K562 (cell line): ENCODE results near the gene IL1F10.

Experiments used
- CTCF ChIP-seq, 3 experiments: IDR thresholded peaks in 2 of 3; conservative IDR thresholded peaks in 1 of 3; 2 replicates each; pipeline ENCODE4 v1.5.1; 2011 to 2012; ENCODE audit warnings: low read length in 3 of 3, mild to moderate bottlenecking in 3 of 3, control low read depth in 2 of 3, improper control_type of control experiment in 1 of 3, inconsistent platforms in 1 of 3, low read depth in 1 of 3, mixed read lengths in 1 of 3, moderate library complexity in 1 of 3; ENCODE audit not compliant: insufficient read depth in 2 of 3
- HNRNPLL ChIP-seq: fragments of 200-400 bp; formaldehyde crosslinking; IDR thresholded peaks from 2 replicates; pipeline ENCODE4 v1.6.1; 2017; ENCODE audit warnings: low read length, low read depth, mild to moderate bottlenecking; ENCODE audit not compliant: poor library complexity, severe bottlenecking
- POLR2A ChIP-seq: fragments of 450-650 bp; conservative IDR thresholded peaks from 2 replicates; pipeline ENCODE4 v1.6.1; 2016
- TCF7 ChIP-seq: sonication (generic); IDR thresholded peaks from 2 replicates; pipeline ENCODE4 v1.6.1; 2016; ENCODE audit warnings: antibody characterized with exemption, borderline replicate concordance
- ZZZ3 ChIP-seq: fragments of 450-650 bp; IDR thresholded peaks from 2 replicates; pipeline ENCODE4 v1.6.1; 2016; ENCODE audit warnings: antibody characterized with exemption, mild to moderate bottlenecking, moderate library complexity

GRCh38 chr2:113024764-113025163, 43.0 kb upstream of the IL1F10 start:
- TF ChIP-seq POLR2A = no peak
- TF ChIP-seq HNRNPLL = no peak
- no peak for TF ChIP-seq ZZZ3
- no peak for TF ChIP-seq TCF7
- TF ChIP-seq CTCF (IDR thresholded peaks at IDR 0.05 in 2 of 3, conservative IDR thresholded peaks at IDR 0.05 in 1 of 3; ENCODE audit: insufficient read depth in 2 of 3, low read depth in 1 of 3, low read length in 3 of 3) = no peak
